ENCODE results near the gene METTL25.

The METTL25 gene

DNA sequence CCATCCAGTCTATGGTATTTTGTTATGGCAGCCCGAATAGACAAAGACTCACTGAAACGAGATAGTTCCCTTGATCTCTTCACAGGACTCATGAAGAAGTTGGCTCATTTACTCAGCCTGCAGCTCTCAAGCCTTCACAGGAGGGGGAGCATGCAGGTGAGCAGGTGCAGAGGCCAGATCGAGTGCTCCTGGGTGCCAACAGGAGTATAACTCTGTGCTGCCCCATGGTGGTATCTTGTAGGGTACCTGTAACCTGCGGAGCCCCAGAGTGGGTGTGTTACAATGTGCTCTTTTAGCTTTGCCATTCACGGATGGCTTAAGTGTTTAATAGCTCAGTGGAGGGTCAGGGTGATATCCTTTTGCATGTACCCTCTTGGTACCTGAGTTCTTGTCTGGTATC, 159.5 kb downstream of the METTL25 start:
- H3K4me3 ChIP-seq (ENCODE audit: low read length): no peak overlapping the region
- no peak overlapping the region for H3K9ac ChIP-seq (ENCODE audit: low read length)
- H3K27me3 ChIP-seq (ENCODE audit: control insufficient read depth, insufficient read depth, low read length): no peaks in the 10 kb centered on the region
- no peaks in the 10 kb centered on the region for H3K36me3 ChIP-seq (ENCODE audit: control insufficient read depth, insufficient read depth, low read length)
- H3K4me1 ChIP-seq (ENCODE audit: control insufficient read depth, insufficient read depth, low read length): no peaks in the 10 kb centered on the region
- H3K9me3 ChIP-seq (ENCODE audit: control insufficient read depth, low read length): no peaks in the 10 kb centered on the region

DNA sequence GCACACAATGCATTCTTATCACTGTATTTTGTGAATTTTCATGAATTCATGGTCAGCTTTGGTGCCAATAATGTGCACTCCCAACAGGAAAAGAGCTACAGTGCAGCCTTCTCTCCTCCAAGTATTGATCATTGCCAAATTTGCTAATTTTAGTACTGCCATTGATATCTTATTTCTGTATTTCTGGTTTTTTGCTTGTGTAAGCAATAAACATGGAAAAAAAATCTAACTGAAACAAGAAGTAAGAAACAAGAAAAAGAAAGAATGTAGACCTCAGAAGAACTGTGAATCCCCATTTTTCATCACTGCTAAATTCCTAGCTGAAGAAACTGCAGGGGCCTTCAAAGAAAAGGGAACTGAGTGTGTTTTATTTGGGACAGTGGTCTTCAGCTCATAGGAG, 161.2 kb downstream of the METTL25 start:
- Histone ChIP-seq H3K9ac (ENCODE audit: low read length) (no peak overlapping the region), H3K4me1 (ENCODE audit: control insufficient read depth, insufficient read depth, low read length) (no peaks in the 10 kb centered on the region), H3K4me3 (ENCODE audit: low read length) (no peak overlapping the region), H3K27me3 (ENCODE audit: control insufficient read depth, insufficient read depth, low read length) (no peaks in the 10 kb centered on the region), H3K36me3 (ENCODE audit: control insufficient read depth, insufficient read depth, low read length) (no peaks in the 10 kb centered on the region), H3K9me3 (ENCODE audit: control insufficient read depth, low read length) (no peaks in the 10 kb centered on the region)

DNA sequence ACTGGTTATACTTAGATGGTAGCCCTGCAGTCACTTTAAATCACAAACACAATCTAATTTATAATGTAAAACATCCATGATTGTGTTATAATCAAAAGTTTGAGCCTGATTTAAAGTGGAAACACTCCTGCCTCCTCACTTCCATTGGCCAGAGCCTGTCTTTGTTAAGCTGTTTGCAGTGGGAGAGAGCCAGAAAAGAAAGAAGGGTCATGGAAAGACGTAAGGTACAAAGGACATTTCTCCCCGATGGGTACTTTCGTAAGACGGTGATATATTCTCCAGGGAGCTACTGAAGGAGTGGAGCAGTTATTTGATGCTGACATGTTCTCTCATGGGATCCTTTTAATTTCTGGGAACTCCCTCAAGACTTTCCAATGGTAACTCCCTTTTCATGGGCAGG, 164.0 kb downstream of the METTL25 start:
- Histone ChIP-seq H3K9me3 (ENCODE audit: control insufficient read depth, low read length) (no peaks in the 10 kb centered on the region), H3K4me1 (ENCODE audit: control insufficient read depth, insufficient read depth, low read length) (no peaks in the 10 kb centered on the region), H3K9ac (ENCODE audit: low read length) (no peak overlapping the region), H3K27me3 (ENCODE audit: control insufficient read depth, insufficient read depth, low read length) (no peaks in the 10 kb centered on the region), H3K4me3 (ENCODE audit: low read length) (no peak overlapping the region), H3K36me3 (ENCODE audit: control insufficient read depth, insufficient read depth, low read length) (no peaks in the 10 kb centered on the region)

DNA sequence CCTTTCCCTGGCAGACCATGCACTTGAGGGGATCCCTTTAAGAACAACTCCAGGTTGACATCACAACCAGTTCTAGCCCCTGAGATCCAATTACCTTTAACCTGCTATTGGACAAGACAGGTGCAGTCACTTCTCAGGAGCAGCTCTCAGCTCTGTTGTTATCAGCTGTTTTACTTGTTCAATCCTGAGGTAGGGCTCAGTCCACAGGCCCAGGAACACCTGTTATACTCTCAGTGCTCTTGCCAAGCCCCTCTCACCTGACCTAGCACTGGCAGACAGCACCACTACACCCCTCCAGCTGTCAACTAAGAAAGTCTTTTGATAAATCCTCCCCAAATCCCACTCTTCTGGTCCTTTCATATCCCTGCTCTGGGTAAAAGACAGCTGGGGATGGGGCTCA, 164.4 kb downstream of the METTL25 start:
- Histone ChIP-seq H3K4me1 (ENCODE audit: control insufficient read depth, insufficient read depth, low read length) (no peaks in the 10 kb centered on the region), H3K36me3 (ENCODE audit: control insufficient read depth, insufficient read depth, low read length) (no peaks in the 10 kb centered on the region), H3K9me3 (ENCODE audit: control insufficient read depth, low read length) (no peaks in the 10 kb centered on the region), H3K27me3 (ENCODE audit: control insufficient read depth, insufficient read depth, low read length) (no peaks in the 10 kb centered on the region), H3K9ac (ENCODE audit: low read length) (no peak overlapping the region), H3K4me3 (ENCODE audit: low read length) (no peak overlapping the region)

DNA sequence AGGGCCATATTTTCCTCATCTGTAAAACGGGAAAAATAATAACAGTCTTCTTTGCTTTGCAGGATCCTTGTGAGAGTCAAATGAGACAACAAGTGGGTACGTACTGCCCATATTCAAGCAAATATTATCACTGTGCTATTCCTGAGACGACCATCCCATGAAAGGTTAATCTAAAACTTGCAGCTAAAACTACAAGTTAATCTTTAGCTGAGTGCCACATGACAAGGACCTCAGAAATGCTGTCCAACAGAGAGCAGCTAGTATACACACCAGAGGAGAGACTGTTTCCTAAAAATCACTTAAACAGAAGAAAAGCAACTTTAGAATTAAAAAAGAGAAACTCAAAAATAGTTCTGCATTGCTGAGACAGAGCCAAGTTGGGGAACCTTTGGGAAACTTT, 165.7 kb downstream of the METTL25 start:
- Histone ChIP-seq H3K4me3 (ENCODE audit: low read length) (no peak overlapping the region), H3K36me3 (ENCODE audit: control insufficient read depth, insufficient read depth, low read length) (no peaks in the 10 kb centered on the region), H3K9me3 (ENCODE audit: control insufficient read depth, low read length) (no peaks in the 10 kb centered on the region), H3K27me3 (ENCODE audit: control insufficient read depth, insufficient read depth, low read length) (no peaks in the 10 kb centered on the region), H3K9ac (ENCODE audit: low read length) (no peak overlapping the region), H3K4me1 (ENCODE audit: control insufficient read depth, insufficient read depth, low read length) (no peaks in the 10 kb centered on the region)

DNA sequence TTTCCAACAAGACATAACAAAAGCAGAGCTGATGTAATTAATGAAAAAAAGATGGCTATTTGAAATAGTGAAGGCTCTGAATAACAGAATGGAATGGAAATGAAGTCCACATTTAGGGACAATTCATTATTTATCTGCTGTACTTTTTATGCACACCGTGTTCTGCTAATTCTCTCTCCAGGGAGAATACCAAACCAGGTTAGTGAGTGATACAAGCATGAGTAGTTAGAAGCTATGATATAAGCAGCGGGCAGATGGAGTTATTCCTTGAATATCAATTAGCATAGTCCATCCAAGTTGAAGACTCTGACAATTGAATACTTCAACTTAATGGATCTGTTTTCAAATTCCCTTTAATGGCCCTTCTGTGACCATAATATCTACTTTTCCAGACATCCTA, 166.3 kb downstream of the METTL25 start:
- H3K4me3 ChIP-seq (ENCODE audit: low read length): no peak overlapping the region
- H3K9me3 ChIP-seq (ENCODE audit: control insufficient read depth, low read length): no peaks in the 10 kb centered on the region
- H3K27me3 ChIP-seq (ENCODE audit: control insufficient read depth, insufficient read depth, low read length): no peaks in the 10 kb centered on the region
- no peak overlapping the region for H3K9ac ChIP-seq (ENCODE audit: low read length)
- H3K4me1 ChIP-seq (ENCODE audit: control insufficient read depth, insufficient read depth, low read length): no peaks in the 10 kb centered on the region
- no peaks in the 10 kb centered on the region for H3K36me3 ChIP-seq (ENCODE audit: control insufficient read depth, insufficient read depth, low read length)

DNA sequence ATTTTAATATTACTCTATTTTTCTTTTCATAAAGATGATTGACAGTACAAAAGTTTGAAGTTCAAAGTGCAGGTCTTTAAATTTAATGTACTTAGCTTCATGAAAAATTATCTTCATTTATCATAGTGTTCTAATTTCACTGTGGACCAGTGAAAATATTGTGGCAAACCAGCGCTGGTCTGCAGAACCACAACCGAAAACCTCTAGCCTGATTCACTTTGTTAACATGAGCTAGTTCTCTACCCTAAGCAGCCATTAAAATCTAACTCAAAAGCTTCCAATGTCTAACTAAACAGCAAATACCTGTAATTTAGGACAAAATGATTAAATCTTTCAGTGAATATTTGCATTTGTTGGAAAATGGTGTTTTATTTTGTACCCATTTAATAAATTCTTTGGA, 167.3 kb downstream of the METTL25 start:
- H3K9me3 ChIP-seq (ENCODE audit: control insufficient read depth, low read length): no peaks in the 10 kb centered on the region
- no peak overlapping the region for H3K4me3 ChIP-seq (ENCODE audit: low read length)
- H3K4me1 ChIP-seq (ENCODE audit: control insufficient read depth, insufficient read depth, low read length): no peaks in the 10 kb centered on the region
- no peak overlapping the region for H3K9ac ChIP-seq (ENCODE audit: low read length)
- H3K36me3 ChIP-seq (ENCODE audit: control insufficient read depth, insufficient read depth, low read length): no peaks in the 10 kb centered on the region
- H3K27me3 ChIP-seq (ENCODE audit: control insufficient read depth, insufficient read depth, low read length): no peaks in the 10 kb centered on the region

DNA sequence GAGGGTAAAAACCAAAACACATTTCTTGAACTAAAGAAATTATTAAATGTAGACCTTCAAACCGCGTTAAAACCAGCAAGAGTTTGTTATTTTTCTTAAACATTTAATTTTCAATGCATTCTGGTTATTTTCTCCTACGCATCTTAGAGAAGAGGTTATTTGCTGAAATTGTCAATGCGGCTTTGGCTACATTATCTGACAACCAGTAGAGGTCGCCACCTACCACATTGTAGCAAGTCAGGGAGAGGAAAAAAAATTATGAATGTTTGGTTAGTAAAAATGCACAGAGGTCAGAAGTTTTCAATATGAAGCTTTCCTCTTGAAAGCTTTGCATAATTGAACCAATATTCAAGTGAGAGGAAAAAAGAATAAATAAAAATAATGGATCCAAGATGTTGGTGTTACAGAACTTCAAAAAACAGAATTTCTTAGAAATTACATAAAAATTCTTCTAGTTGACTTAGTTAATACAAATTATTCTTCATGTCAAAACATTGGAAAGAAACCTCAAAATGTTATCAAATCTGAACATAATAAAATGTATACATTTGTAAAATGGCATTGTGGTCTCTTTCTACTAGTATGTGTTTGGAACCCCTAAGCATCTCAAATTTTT, 168.9 kb downstream of the METTL25 start:
- Histone ChIP-seq H3K4me1 (ENCODE audit: control insufficient read depth, insufficient read depth, low read length) (no peaks in the 10 kb centered on the region), H3K27me3 (ENCODE audit: control insufficient read depth, insufficient read depth, low read length) (no peaks in the 10 kb centered on the region), H3K9me3 (ENCODE audit: control insufficient read depth, low read length) (no peaks in the 10 kb centered on the region), H3K36me3 (ENCODE audit: control insufficient read depth, insufficient read depth, low read length) (no peaks in the 10 kb centered on the region), H3K9ac (ENCODE audit: low read length) (no peak overlapping the region), H3K4me3 (ENCODE audit: low read length) (no peak overlapping the region)
